Keratinocyte (primary cell): Measurements from ENCODE around the gene SIM1.

Experiments used
- CTCF ChIP-seq, 3 experiments: IDR thresholded peaks in 1 of 3; conservative IDR thresholded peaks in 1 of 3; optimal IDR thresholded peaks in 1 of 3; 2 replicates in 2 of 3; 3 replicates in 1 of 3; pipeline versions ENCODE3 to v1.5.1; 2011; ENCODE audit warnings: low read length in 3 of 3, mild to moderate bottlenecking in 3 of 3, moderate library complexity in 2 of 3, control low read depth in 1 of 3, inconsistent platforms in 1 of 3; ENCODE audit not compliant: insufficient read depth in 2 of 3; ENCODE audit errors: extremely low read depth in 1 of 3
- EZH2 ChIP-seq: IDR thresholded peaks from one replicate; pipeline ENCODE4 v1.6.1; 2012; ENCODE audit warnings: inconsistent platforms, mild to moderate bottlenecking, low read length, moderate library complexity

GRCh38 chr6:100479179-100480035 lies 14.7 kb upstream of the SIM1 start:
- TF ChIP-seq CTCF (optimal IDR thresholded peaks at IDR 0.05 in 1 of 3, IDR thresholded peaks at IDR 0.05 in 1 of 3, conservative IDR thresholded peaks at IDR 0.05 in 1 of 3; ENCODE audit: extremely low read depth in 1 of 3, insufficient read depth in 2 of 3, low read length in 3 of 3) (peak; percentile 51 to 62 (median 53)), EZH2 (no peak)
